Activated effector memory CD4-positive, alpha-beta T cell treated with anti-CD3 and anti-CD28 coated beads, Interleukin-2, amount 50 U/mL, for 16 hours (primary cell): Measurements from ENCODE around the gene RDH12.

ENCODE experiments used
- DNase-seq: peaks from one replicate; pipeline ENCODE4 v3.0.0-alpha.2; 2020

RDH12 gene

DNA sequence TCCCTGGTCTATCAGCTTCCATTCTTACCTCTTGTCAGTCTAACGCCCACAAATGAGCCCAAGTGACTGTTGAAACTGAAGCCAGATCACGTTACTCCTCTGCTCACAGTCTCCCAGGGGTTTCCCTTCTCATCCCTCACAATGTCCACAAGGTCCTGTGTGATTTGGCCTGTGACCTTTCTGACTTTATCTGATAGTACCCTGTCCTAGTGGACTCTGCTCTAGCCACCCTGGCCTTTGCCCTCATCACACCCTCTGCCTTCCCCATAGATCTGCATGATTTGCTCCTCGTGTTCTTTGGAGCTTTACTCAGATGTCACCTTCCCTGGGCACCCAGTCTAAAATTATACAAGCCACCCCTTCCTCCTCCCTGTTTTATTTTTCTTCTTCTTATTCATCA lies 55.5 kb downstream of the RDH12 start:
- DNase-seq, result no peak

DNA sequence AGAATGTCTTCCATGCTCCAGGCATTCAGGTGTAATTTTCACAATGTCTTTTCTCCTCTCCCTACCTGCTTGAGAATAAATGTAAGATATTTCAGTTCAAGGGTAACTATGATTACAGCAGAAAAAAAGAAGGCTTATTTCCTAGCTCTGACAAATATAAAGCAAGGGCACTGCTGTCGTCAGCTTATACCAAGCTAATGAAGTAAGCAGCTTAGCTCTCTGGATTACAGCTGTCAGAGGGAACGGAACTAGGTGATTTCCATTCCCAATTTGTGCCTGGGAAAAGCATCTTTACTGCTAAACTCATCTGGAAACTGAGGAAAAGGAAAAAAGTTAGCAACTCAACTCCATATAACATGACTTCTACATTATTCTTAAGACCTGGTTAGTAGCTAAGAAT lies 58.2 kb downstream of the RDH12 start:
- DNase-seq, result no peak

DNA sequence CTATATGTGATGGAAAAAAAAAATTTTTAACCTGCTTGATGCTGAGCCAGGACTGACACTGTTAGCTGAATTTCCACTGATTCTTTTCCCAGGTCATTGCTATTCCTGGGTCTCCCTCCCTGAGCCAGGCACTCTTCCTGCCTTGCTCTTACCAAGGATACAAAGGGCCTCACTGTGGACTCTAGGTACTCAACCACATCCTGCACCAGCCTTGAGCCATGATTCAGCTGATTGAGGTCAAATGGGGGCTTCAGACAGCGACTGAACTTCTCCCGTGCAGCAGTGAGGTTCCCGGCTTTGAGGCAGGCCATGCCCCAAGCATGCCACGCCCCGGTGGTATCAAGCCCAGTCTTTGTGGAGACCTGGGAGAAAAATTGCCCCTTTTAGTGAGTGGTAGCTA lies 60.4 kb downstream of the RDH12 start:
- no peak for DNase-seq

DNA sequence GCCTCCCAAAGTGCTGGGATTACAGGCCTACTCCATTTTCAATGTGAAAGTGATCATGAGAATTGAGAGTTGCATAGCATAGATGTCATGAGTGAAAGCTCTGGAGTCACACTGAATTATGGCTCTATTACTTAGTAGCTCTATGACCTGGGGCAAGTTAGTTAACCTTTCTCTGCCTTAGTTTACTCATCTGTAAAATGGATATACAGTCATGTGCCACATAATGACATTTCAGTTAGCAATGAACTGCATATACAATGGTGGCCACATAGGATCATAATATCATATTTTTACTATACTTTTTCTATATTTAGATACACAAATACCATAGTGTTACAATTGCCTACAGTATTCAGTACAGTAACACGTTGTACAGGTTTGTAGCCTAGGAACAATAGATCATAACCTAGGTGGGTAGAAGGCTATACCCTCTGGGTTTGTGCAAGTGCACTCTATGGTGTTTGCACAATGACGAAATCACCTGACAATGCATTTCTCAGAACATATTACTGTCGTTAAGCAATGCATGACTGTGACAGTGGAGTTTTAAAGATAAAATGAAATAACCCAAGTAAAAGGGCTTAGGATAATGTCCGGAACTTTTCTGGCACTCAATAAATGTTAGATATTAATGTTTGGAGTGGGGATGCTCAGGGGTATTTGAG lies 61.6 kb downstream of the RDH12 start:
- no peak for DNase-seq

DNA sequence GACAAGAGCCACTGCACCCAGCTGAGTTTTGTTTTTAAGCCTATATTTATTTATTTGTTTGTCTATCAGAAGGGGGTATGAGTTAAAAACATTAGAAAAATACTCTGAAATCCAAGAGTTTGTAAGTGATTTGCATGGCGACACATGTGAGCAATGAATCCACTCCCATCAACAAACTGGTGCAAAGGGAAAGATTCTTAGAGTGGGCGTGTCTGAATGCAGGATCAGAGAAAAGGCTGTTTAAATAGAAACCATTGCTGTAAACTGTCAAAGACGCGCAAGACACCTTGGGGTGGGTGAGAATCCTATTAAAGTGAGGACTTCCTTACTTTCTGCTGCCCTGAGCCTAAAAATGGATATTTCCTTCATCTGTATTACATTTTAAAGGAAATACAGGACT lies 62.8 kb downstream of the RDH12 start:
- DNase-seq, result no peak

DNA sequence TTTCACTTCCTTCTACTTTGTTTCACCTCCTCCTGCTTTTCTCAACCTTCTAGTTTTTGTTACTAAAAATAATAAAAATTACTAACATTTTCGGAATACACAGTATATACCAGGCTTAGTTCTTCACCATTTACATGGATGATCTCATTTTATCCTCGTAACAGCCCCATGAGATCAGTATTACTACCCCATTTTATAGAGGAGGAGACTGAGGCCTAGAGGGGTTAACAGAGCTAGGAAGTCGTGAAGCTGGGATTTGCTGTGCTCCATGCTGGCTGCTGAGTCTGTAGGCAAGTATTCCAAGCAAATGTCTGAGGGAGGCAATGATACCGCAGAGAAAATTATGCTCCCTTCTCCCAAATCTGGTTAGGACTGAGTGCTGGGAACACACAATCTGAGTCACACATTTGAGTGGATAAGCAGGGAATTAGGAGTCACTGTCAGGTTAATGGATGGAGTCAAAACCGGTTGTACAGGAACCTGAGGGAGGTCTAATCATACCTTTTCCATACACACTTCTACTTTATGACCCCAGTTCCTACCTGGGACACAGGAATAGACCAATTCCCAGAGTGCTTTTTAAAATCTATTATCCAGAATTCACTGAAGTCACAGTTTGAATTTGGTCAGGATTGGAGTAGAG lies 63.6 kb downstream of the RDH12 start:
- no peak for DNase-seq

DNA sequence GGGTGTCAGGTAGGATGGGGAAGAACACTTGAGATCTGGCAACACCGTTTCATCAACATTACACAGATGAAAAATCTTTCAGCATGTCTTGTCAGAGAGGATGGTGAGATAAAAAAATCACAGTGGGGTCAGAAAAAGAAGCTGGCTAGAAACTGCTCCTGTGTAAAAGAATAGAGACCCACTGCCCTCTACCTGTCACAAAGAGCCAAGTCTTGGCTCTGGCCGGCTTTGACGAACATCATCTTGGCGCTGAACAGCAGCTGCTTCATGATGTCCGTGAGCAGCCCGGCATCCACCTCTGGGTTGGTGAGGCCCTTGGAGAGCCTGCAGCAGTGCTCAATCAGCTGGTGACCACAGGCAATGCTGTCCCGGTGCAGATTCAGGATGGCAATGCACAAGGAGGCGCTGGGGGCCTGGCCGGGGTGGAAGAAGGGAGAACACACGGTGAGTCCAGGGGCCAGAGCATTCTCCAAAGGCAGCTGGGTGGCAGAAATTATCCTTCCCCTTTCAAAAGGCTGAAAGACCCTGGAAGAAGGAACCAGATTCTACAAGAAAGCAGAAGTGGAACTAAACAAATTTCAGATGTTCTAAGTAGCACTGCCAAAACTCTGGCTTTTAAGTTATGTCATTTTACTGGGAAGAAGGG lies 64.5 kb downstream of the RDH12 start:
- DNase-seq, result no peak

DNA sequence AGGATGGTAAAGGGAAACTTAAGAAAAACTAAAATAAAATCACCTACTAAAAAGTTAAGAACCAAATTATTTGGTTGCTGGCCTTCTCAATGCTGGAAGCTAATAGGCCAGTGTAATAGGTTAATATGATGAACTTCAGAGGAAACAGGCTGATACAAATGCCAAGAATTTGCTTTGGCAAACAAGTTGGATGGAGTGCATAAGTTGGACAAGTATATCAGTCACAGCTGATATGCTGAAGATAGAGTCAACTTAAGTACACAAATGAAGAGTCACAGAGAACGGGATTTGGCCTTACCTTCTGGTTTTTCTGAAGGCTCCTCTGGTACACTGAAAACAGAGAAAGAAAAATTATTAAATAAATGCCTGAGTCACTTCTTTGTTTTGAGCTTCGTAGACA lies 66.5 kb downstream of the RDH12 start:
- no peak for DNase-seq

DNA sequence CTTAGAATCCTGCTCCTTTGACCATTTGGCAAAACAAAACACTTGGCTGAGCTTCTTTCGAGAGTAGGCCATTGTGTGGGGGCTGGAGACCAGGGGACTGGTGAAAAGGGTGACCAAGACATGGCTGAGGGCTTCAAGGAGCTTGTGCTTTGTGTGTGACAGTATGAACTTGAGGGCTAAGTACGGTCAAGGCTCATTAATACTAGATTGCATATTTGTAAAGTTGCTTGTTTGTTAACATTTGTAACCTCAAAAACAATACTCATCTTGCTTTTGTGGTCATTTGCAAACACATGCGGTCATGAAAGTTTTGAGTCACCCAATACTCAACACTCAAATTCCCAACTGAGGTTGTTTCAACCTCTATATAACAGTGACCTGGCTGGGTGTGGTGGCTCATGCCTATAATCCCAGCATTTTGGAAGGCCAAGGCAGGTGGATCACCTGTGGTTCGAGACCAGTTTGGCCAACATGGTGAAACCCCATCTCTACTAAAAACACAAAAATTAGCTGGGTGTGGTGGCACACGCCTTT lies 72.2 kb downstream of the RDH12 start:
- no peak for DNase-seq

DNA sequence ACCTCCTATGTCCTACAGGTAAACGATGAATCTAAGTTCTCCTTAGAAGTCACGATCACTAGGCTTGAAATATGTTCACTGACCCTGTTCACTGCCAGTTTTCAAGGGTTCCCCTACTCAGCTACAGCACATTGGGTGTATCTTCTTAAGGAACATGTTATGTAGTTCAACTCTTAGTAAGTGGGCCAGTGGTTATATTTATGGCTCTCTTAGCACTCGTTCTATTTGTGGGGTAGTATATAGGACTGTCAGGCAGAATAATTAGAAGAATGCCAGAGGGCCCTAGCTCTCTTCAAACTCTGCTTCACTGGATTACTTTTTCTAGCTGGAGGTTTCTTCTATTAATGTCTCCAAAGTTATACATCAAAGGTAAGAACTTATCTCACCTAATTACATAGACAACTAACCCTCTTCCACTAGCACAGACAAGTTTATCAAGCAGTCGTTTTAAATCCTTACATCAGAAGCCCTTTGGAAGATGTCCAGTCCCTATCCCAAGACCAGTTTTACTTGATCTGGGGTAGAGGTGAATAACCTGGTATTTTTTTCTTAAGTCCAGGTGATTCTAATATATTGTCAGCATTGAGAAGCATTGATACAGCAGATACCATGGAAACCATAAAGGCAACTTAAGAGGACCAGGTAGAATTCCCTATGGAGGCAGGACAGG lies 75.1 kb downstream of the RDH12 start:
- no peak for DNase-seq

DNA sequence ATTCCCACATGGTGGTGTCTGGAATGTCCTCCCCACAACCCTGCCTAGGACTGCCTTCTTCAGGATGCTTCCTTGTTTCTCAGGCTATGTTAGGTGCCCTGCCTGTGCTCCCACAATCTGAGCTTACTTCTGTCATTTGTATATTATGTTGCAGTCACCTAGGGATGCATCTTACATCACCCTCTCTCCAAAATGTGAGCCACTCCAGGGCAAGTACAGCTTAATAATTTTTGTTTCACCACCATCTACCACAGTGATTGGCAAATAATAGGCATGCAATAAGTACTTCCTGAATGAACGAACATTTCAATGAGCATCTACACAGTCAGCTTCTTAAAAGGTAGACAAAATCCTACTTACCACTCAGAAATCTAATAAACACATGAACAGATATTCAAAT lies 77.1 kb downstream of the RDH12 start:
- no peak for DNase-seq

DNA sequence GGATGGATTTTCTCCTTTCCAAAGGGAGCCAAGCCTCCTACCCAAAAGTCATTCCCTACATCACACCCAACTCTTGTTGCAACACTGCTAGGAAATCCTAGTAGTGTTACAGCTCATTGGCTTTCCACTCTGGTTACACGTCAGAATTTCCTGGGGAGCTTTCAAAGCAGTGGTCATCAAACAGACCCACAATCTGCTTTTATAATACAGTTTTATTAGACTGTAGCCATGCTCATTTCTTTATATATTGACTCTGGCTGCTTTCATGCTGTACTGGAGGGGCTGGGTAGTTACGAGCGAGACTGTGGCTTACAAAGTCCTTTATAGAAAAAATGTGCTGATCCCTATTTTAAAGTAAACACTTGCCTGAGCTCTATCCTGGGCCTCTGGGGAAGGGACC lies 80.4 kb downstream of the RDH12 start:
- DNase-seq, result no peak
